K562 (cell line): ENCODE results near the gene IGSF3. TPM values are rescaled to one million over a fixed set of nuclear protein-coding genes. Genes with fewer than 3 reads are reported as not detected.

ENCODE experiments used
- CEBPG ChIP-seq, 3 experiments: fragments of 200-800 bp in 1 of 3; sonication (Bioruptor generic) in 1 of 3; sonication (generic) in 1 of 3; formaldehyde crosslinking in 1 of 3; IDR thresholded peaks in 2 of 3; conservative IDR thresholded peaks in 1 of 3; 2 replicates each; pipeline versions ENCODE4 v1.6.1 to v1.8.0; 2016 to 2022; ENCODE audit warnings: missing compliant biosample characterization in 2 of 3, missing genetic modification characterization in 2 of 3, mild to moderate bottlenecking in 1 of 3, missing genetic modification reagents in 1 of 3
- FOXP1 ChIP-seq: sonication (generic); formaldehyde crosslinking; IDR thresholded peaks from 2 replicates; pipeline ENCODE4 v1.8.0; 2022; ENCODE audit warnings: mild to moderate bottlenecking, missing genetic modification reagents
- GATA2 ChIP-seq: sonication (generic); formaldehyde crosslinking; IDR thresholded peaks from 2 replicates; pipeline ENCODE4 v1.4.0; 2020; ENCODE audit warnings: mild to moderate bottlenecking, missing genetic modification reagents
- HSF4 ChIP-seq: fragments of 250-450 bp; sonication (Bioruptor Pico); IDR thresholded peaks from 2 replicates; pipeline ENCODE4 v2.1.2; 2022; ENCODE audit warnings: mild to moderate bottlenecking, moderate library complexity, borderline replicate concordance
- KDM1A ChIP-seq, 2 experiments: fragments of 450-650 bp; IDR thresholded peaks; 2 replicates each; pipeline ENCODE4 v1.6.1; 2016; ENCODE audit warnings: mild to moderate bottlenecking in 2 of 2
- RBM34 ChIP-seq: fragments of 200-400 bp; formaldehyde crosslinking; IDR thresholded peaks from 2 replicates; pipeline ENCODE4 v1.6.1; 2018; ENCODE audit warnings: low read length, borderline replicate concordance; ENCODE audit not compliant: insufficient read depth
- RCOR1 ChIP-seq, 2 experiments: IDR thresholded peaks; 2 replicates each; pipeline ENCODE4 v1.6.1; 2012; ENCODE audit warnings: low read depth in 2 of 2, low read length in 2 of 2, borderline replicate concordance in 1 of 2, improper control_type of control experiment in 1 of 2
- TAF15 ChIP-seq: fragments of 200-400 bp; formaldehyde crosslinking; IDR thresholded peaks from 2 replicates; pipeline ENCODE4 v1.6.1; 2017; ENCODE audit warnings: mild to moderate bottlenecking, low read depth, low read length, moderate library complexity
- TGIF2 ChIP-seq: sonication (generic); formaldehyde crosslinking; IDR thresholded peaks from 2 replicates; pipeline ENCODE4 v1.8.1; 2022; ENCODE audit warnings: mild to moderate bottlenecking, missing genetic modification reagents, moderate library complexity
- ZBTB8A ChIP-seq: fragments of 450-650 bp; IDR thresholded peaks from 2 replicates; pipeline ENCODE4 v1.6.1; 2018; ENCODE audit warnings: mild to moderate bottlenecking, moderate library complexity; ENCODE audit not compliant: partially characterized antibody
- ZC3H4 ChIP-seq: sonication (generic); formaldehyde crosslinking; IDR thresholded peaks from 2 replicates; pipeline ENCODE4 v1.9.0; 2021; ENCODE audit warnings: missing genetic modification reagents, borderline replicate concordance
- ZNF146 ChIP-seq: IDR thresholded peaks from one replicate; pipeline ENCODE4 v1.6.1; 2018; ENCODE audit warnings: missing compliant biosample characterization; ENCODE audit not compliant: unreplicated experiment
- ZNF232 ChIP-seq: sonication (generic); formaldehyde crosslinking; IDR thresholded peaks from 2 replicates; pipeline ENCODE4 v1.8.0; 2022; ENCODE audit warnings: mild to moderate bottlenecking, missing genetic modification reagents
- ZNF583 ChIP-seq: fragments of 250-450 bp; sonication (Bioruptor Pico); IDR thresholded peaks from 2 replicates; pipeline ENCODE4 v1.4.0; 2020
- ZNF75A ChIP-seq: fragments of 450-650 bp; formaldehyde crosslinking; IDR thresholded peaks from 2 replicates; pipeline ENCODE4 v1.4.0; 2020; ENCODE audit warnings: mild to moderate bottlenecking
- ZNF785 ChIP-seq: fragments of 250-450 bp; sonication (Bioruptor Pico); IDR thresholded peaks from 2 replicates; pipeline ENCODE4 v1.4.0; 2020; ENCODE audit warnings: mild to moderate bottlenecking
- polyA plus RNA-seq, 8 experiments: library from polyadenylated mRNA; depleted of rRNA in 4 of 8; stranded (reverse) in 5 of 8; unstranded in 3 of 8; fragments of >200 nt; fragmentation: Nextera tagmentation in 2 of 8; fragmentation: Illumina TruSeq in 1 of 8; extraction: Ambion mirVana in 2 of 8; extraction: Trizol in 1 of 8; gene quantifications; 2 replicates each; pipeline versions ENCODE4 v1.2.1 to v1.2.3, GENCODE V29; 2011 to 2014; ENCODE audit warnings: inconsistent platforms in 1 of 8, missing spikeins in 1 of 8
- total RNA-seq, 7 experiments: library from RNA; depleted of rRNA in 6 of 7; stranded (reverse); fragments of >200 nt in 6 of 7; fragmentation: Illumina TruSeq in 2 of 7; extraction: Trizol in 2 of 7; gene quantifications; 2 replicates each; pipeline versions ENCODE4 v1.2.1 to v1.2.3, GENCODE V29; 2011 to 2021; ENCODE audit warnings: low replicate concordance in 1 of 7
- TF ChIP-seq, protein P1 (sequence below): fragments of 250-450 bp; sonication (Bioruptor Pico); IDR thresholded peaks from 2 replicates; pipeline ENCODE4 v1.8.0; 2022; ENCODE audit warnings: inconsistent platforms, mild to moderate bottlenecking, moderate library complexity, borderline replicate concordance
- TF ChIP-seq, protein P2 (sequence below): fragments of 450-650 bp; conservative IDR thresholded peaks from 2 replicates; pipeline ENCODE4 v1.6.1; 2016; ENCODE audit warnings: missing genetic modification characterization, low read depth, mild to moderate bottlenecking, control low read depth, missing compliant biosample characterization
- TF ChIP-seq, protein P3 (sequence below): fragments of 450-650 bp; IDR thresholded peaks from 2 replicates; pipeline ENCODE4 v1.6.1; 2016; ENCODE audit warnings: mild to moderate bottlenecking
- TF ChIP-seq, protein P4 (sequence below): sonication (generic); formaldehyde crosslinking; IDR thresholded peaks from 2 replicates; pipeline ENCODE4 v1.9.0; 2022; ENCODE audit warnings: mild to moderate bottlenecking, missing genetic modification reagents

The IGSF3 gene
- total and polyA plus RNA-seq, 9 of the 15 experiments (the other 6 are each of a cell fraction or from before 2014, with no cell fraction given): 1.1 to 15.0 (median 8.3) TPM

DNA sequence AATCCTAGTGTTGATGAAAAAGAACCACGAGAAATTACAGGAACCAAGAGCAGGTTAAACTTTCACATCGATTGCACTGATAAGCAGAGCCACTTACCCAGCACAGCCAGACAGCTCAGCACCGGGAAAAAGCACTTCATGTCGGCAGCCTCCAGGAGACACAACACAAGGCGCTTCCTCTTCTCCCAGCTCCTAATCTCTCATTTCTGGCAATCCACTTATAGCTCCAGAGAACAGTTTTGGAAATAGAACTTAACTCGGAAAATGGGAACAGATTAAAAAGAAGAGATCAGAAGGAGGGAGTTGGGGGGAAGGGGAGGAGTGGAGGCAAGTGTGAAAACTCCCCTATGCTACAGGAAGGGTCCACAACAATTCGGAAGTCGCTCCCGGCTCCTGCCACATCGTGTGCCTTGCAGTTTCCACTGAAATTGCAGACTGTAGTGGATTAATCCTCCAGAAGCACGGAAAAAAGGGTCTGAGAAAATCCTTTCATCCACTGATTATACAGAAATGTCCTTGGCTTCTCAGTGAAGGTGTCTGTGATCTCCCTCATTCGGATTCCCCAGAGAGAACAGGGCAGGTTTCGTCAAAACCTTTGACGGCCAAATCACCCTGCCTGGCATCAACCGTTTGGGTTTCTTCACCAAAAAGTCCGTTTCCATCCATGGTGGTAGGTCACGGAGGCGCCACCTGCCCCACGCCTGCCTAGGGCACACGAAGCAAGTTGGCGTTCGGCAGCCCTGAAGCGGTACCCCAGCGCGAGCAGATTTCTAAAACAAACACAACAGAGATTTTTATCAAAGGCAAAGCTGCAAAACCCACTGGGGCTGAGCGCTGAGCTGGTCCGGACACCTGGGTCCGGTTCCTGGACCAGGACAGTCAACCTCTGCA is 1.1 kb downstream of the IGSF3 start (continued):
- TF ChIP-seq RCOR1 (IDR thresholded peaks at IDR 0.05; ENCODE audit: borderline replicate concordance in 1 of 2, low read depth in 2 of 2, low read length in 2 of 2): peak in 1 of 2 experiments; percentile 75; a peak in 2 of 4 replicates
- no peak for TF ChIP-seq ZBTB8A
- TF ChIP-seq, protein P1, sequence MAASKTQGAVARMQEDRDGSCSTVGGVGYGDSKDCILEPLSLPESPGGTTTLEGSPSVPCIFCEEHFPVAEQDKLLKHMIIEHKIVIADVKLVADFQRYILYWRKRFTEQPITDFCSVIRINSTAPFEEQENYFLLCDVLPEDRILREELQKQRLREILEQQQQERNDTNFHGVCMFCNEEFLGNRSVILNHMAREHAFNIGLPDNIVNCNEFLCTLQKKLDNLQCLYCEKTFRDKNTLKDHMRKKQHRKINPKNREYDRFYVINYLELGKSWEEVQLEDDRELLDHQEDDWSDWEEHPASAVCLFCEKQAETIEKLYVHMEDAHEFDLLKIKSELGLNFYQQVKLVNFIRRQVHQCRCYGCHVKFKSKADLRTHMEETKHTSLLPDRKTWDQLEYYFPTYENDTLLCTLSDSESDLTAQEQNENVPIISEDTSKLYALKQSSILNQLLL: no peak
- no peak for TF ChIP-seq HSF4 (CRISPR knock-in tag)
- TF ChIP-seq CEBPG (CRISPR knock-in tag; IDR thresholded peaks at IDR 0.05): no peak
- no peak for TF ChIP-seq CEBPG (tag; conservative IDR thresholded peaks at IDR 0.05 in 1 of 2, IDR thresholded peaks at IDR 0.05 in 1 of 2)
- no peak for TF ChIP-seq ZNF583
- no peak for TF ChIP-seq TGIF2
- TF ChIP-seq, protein P2, sequence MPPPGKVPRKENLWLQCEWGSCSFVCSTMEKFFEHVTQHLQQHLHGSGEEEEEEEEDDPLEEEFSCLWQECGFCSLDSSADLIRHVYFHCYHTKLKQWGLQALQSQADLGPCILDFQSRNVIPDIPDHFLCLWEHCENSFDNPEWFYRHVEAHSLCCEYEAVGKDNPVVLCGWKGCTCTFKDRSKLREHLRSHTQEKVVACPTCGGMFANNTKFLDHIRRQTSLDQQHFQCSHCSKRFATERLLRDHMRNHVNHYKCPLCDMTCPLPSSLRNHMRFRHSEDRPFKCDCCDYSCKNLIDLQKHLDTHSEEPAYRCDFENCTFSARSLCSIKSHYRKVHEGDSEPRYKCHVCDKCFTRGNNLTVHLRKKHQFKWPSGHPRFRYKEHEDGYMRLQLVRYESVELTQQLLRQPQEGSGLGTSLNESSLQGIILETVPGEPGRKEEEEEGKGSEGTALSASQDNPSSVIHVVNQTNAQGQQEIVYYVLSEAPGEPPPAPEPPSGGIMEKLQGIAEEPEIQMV: no peak
- TF ChIP-seq ZC3H4: 0 out of 2 replicates have a peak, but pooled peaks have one; percentile 42
- no peak for TF ChIP-seq RBM34
- no peak for TF ChIP-seq ZNF785 (CRISPR knock-in tag)
- TF ChIP-seq ZNF146: no peak
- TF ChIP-seq, protein P3, sequence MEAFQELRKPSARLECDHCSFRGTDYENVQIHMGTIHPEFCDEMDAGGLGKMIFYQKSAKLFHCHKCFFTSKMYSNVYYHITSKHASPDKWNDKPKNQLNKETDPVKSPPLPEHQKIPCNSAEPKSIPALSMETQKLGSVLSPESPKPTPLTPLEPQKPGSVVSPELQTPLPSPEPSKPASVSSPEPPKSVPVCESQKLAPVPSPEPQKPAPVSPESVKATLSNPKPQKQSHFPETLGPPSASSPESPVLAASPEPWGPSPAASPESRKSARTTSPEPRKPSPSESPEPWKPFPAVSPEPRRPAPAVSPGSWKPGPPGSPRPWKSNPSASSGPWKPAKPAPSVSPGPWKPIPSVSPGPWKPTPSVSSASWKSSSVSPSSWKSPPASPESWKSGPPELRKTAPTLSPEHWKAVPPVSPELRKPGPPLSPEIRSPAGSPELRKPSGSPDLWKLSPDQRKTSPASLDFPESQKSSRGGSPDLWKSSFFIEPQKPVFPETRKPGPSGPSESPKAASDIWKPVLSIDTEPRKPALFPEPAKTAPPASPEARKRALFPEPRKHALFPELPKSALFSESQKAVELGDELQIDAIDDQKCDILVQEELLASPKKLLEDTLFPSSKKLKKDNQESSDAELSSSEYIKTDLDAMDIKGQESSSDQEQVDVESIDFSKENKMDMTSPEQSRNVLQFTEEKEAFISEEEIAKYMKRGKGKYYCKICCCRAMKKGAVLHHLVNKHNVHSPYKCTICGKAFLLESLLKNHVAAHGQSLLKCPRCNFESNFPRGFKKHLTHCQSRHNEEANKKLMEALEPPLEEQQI: no peak
- TF ChIP-seq, protein P4, sequence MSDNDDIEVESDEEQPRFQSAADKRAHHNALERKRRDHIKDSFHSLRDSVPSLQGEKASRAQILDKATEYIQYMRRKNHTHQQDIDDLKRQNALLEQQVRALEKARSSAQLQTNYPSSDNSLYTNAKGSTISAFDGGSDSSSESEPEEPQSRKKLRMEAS (CRISPR knock-in tag): no peak
- peak; percentile 67 for TF ChIP-seq GATA2 (CRISPR knock-in tag)
- peak; percentile 66; the same call in 1 of the 2 replicates for TF ChIP-seq FOXP1 (CRISPR knock-in tag)
- TF ChIP-seq ZNF232 (CRISPR knock-in tag): no peak
- TF ChIP-seq ZNF75A (CRISPR knock-in tag): no peak
- peak; percentile 81 to 83 for TF ChIP-seq KDM1A (IDR thresholded peaks at IDR 0.05)
- no peak for TF ChIP-seq TAF15
